Renal cortical epithelial cell (primary cell): Measurements from ENCODE around the gene NRG3. TPM values are rescaled to one million over a fixed set of nuclear protein-coding genes. Genes with fewer than 3 reads are reported as not detected.
"Not testable (repeated sequence)": the region's sequence is repeated elsewhere in the genome, so short reads cannot be mapped to it uniquely, and the experiment has no call there.

Experiments
- DNase-seq: peaks from one replicate; pipeline ENCODE4 v3.0.0-alpha.2; 2011; ENCODE audit warnings: low read depth
- total RNA-seq: library from RNA; depleted of rRNA; stranded (reverse); fragments of >200 nt; gene quantifications from 2 replicates; pipeline ENCODE4 v1.2.3, GENCODE V29; 2014

The NRG3 gene
- total RNA-seq, 1 donor from 2014 or later: 0.05 TPM

GRCh38 chr10:82678451-82678850 lies 803.5 kb downstream of the NRG3 start:
- DNase-seq: not testable (repeated sequence)

DNA sequence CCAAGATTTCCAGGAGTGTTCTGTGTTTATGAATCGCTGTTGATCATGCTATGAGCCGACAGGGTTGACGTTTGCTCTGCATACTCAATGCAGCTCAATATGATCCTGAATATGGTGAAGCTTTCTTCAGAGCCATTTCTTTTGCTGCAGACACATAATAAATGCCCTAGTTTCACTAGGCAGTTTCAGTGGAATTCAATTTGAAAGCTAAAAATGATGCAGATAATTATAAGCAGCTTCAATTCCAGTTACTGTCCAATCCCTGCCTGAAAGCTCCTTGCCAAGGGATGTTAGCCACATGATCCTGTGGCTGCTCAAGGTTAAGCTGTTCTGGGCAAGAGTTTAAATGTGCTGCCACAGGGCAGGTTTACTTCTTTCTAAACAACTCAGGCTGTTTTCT lies 805.6 kb downstream of the NRG3 start:
- no peak for DNase-seq

DNA sequence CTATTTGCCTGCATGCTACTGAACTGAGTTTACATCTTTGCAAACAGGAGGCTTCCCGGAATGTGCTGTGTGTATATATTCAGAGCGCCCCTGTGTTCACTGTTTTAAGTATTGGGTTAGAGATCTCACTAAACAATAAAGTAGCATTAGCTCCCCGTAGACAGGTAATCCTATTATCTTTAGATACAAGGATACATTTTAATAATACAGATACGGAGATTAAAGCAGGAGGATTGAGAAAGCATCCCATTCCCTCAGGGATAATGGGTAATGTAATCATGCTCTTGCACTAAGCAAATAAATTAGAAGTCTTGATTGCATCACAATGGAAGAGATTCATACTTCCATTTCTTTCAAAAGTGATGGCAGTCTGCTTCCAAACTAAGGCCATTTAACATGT lies 809.0 kb downstream of the NRG3 start:
- no peak for DNase-seq

- DNase-seq: no peak
Observed at GRCh38 chr10:82685087-82685486, 810.1 kb downstream of the NRG3 start.

DNA sequence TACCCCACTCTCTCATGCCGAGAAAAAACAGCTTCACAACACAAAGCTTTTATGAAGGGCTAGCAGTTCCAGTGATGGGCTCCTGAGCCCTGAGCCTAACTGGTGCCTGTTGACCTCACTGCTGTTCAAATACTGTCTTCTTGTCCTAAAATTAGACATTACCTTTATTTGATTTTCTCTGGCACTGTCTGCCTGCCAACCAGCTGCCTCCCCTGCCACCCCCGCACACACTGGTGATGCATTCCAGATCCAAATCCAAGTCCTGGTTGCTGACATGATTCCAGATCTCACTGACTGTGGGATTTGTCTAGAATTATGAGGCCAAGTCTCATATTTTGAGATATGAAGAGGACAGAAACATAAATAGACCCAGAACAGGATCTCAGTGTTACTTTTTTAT lies 816.2 kb downstream of the NRG3 start:
- DNase-seq: no peak

- no peak for DNase-seq
Observed at GRCh38 chr10:82692458-82692857, 817.5 kb downstream of the NRG3 start.

DNA sequence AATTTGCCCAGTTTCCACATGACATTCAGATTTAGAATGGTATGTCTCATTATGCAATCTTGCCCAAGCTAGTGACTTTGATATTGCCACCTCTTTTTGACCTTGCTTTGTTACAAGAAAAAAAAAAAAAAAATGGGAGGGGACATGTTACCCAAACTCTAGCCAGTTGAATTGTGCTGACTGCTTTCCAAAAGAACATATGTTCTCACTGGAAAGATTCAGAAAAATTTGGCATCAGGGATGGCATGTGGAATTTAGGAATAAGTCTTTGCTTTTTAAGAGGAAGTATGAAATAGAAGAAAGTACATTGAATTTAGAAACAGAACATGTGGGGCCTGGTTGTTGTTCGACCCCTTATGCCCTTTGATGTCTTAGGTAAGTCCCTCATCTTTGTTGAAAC lies 846.8 kb downstream of the NRG3 start:
- no peak for DNase-seq

GRCh38 chr10:82722273-82722672 lies 847.3 kb downstream of the NRG3 start:
- DNase-seq: no peak

DNA sequence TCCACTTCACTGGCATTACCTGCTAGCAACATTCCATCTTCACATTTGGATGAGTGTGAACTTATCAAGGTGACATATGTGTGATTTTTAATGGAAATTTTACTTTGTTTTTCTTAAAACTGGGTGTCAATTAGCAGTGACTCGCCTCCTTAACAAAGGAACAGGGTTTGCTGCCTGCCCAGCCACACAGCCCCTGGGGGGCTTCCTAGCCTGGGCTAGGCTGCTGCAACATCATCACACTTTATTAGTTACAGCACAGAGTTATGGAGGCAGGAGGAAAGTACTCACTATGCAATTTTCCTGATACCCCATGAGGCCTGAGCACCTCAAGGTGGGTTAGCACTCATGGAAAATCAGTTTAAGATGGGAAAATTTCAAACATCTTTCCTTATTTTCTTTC lies 861.3 kb downstream of the NRG3 start:
- DNase-seq: no peak

DNA sequence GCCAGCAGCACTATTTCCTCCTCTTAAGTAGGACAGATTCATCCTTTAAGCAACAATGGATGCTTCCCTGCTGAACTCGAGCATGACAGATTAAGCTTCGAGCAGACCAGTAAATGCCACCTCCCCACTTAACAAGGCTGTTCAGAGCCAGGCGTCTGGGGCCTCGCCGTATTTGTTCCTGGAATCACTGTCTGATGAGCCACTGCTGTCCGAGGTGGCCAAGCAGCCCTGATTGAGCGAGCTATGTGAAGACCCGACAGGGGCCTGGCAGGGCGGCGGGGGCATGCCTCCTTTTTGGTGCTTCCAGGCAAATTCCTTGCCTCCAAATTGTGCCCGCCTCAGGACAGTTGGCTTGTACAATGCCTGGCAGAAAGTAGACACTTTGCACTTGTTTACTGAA lies 862.6 kb downstream of the NRG3 start:
- DNase-seq: no peak

DNA sequence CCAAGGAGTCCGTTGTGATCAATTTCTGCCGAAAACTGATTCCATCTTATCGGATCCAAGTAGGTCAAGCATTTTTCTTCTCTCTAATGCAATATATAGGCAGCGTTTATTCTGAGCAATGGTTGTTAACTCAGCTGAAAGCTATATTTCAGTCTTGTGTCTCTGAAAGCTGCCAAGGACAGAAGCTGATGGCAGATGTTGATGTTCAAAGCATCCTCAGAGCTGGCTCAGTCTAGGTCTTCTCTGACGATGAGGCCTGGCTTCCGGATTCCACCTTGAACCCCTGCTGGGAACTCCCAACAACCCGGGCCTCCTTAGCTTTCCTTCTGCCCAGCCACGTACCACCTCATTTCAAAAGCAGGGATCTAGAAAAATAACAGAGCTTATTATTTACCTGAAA lies 863.6 kb downstream of the NRG3 start:
- DNase-seq: no peak

DNA sequence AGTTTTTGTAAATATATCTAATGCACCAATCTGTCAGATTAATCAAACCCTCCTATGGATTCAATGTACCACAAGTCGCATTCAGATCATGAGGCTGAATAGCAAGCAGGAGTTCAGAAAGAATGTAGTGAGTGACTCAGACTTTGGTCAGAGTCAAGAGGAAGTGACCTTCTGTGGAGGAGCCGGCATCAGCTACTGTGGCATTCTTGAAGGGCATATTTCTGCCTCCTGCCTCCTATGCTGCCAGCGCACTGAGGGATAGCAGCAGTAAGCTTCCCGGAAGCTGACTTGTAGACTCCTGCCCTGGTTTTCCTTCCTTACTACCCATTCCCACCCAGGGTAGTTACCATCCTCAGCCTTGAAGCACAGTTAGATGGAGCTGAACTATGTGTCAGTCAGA lies 867.5 kb downstream of the NRG3 start:
- peak; percentile 84 for DNase-seq

DNA sequence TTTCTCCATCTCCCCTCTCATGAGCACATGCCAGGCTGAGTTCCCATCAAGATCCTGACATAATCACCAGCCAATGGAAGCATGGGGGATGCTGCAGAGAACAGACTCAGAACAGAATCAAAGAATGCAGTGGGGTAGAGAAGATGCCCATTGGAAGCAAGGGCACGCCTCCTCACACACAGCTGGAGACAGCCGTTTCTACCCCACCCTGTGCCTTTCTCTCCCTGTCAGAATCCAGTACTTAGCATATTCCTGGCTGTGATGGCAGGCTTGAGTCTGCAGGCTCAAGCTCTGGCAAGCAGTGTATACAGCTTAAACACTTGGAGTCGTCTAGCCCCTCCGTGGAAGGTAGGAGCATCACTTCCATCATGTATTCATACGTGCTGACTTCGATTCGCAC lies 867.9 kb downstream of the NRG3 start:
- no peak for DNase-seq

GRCh38 chr10:82750538-82750937 lies 875.5 kb downstream of the NRG3 start:
- DNase-seq: no peak

DNA sequence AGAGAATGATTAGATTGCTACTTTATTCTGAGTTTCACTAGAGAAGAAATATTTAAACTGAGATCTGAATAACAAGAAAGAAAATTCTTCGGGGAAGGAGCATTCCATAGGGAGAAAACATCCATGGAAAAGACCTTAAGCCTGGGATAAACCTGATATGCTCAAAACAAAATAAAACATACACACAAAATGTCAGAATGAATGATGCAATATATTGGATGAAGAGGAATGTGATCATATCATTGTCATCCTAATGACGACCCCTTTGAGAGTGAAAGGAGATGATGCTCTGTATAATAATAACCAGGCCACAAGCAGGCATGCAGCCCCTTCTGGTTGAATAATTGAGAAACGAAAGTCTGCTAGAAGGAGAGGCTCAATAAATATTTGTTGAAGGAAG lies 882.4 kb downstream of the NRG3 start:
- no peak for DNase-seq

DNA sequence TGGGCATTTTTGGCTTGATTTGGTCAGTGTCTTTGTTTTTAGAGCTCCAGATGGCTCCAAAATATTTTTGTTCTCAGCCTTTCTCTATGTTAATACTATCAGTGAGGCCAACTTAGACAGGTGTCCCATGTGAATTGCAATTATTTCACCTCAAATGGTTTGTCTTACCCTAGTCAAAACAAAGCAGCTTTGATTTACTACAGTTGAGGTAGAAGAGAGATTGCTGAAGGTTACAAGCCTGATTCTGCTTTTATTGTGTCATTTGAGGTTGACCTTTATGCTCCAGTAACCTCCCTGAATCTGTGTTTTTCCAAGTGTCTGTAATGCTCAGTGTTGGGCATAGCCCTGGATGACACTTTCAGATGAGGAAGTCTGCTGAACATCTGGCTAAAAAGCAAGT lies 882.9 kb downstream of the NRG3 start:
- DNase-seq: peak; percentile 39

DNA sequence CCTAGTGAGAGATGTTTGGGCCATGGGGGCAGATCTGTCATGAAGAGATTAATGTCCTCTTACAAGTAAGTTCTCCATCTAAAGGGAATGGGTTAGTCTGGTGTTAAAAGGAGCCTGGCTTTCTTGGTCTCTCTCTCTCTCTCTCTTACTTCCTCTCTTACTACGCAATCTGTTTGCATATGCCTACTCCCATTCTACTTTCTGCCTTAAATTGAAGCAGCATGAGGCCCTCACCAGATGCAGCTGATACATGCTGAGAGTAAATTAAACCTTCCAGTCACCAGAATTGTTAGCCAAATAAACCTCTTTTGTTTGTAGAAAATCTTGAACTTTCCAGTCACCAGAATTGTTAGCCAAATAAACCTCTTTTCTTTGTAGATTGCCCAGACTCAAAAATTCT lies 884.1 kb downstream of the NRG3 start:
- no peak for DNase-seq

DNA sequence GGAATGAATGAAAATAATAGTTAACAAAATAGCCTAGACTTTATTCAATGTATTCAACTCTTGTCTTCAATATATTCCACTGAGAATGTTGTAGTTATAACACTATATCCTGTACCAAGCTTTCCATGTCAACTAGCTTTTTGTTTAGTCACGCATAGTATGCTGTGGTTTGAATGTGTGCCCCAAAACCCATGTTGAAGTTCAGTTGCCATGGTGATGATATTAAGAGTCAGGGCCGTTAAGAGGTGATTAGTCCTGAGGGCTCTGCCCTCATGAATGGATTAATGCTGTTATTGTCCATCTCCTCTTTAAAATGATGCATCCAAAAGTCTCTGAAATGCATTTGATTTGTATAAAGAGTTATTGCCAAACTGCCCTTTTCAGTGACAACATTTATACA lies 887.6 kb downstream of the NRG3 start:
- no peak for DNase-seq

GRCh38 chr10:82768040-82768439 lies 893.0 kb downstream of the NRG3 start:
- DNase-seq: no peak

GRCh38 chr10:82778908-82779307 lies 903.9 kb downstream of the NRG3 start:
- DNase-seq: no peak

DNA sequence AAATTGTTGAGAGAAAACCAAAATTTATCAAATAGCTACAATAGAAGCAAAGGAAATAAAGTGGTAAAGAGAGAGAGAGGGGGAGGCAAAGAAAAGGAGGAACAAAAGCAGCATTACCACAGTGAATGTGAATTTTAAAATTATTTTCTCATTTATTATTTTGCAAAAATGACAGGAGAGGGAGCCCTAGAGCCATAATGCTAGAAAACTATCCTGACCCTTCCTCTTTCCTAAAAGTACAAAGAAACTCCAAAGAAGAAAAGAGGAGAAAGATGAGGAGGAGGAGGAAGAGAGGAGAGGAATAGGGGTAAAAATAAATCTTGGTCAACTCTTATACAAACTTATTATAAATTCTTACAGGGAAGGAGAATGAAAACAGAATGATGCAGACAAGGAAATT lies 921.5 kb downstream of the NRG3 start:
- no peak for DNase-seq

GRCh38 chr10:82801289-82801688 lies 926.3 kb downstream of the NRG3 start:
- DNase-seq: no peak

DNA sequence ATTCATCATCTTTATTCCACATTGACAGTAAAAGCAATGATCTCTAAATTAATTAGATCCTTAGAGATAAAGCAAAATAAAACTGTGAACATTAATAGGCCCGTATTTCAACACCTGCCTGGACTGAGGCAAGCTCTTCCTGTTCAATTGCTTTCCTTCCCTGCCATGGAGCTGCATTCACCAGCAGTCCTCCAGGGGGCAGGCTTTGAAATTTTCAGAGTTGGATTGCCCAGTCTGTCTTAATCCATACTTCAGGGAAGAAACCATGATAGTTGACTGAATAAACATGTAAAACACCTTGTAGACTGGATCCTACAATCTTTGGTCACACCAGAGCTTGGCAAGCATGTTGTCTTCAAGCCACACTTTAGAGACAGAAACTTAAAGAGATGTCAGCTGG lies 936.6 kb downstream of the NRG3 start:
- no peak for DNase-seq

DNA sequence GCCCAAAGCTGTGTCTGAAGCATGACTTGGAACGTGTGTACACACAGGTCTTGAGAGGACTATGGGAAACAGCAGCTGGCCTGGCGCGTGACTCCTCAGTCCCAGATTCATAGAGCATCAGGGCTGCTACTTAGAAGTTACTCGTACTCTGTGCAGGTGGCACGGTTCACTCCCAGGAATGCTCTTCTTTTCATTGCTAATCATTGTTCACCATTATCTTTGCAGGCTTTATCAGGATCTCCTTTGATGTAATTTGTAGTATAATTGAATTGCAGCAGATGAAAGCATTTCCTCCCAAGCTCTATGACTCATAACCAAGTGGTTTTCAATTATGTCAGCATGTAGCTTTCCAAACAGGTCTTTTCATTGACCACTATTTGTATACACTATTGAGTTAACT lies 938.9 kb downstream of the NRG3 start:
- peak; percentile 37 for DNase-seq

GRCh38 chr10:82814635-82815034 lies 939.6 kb downstream of the NRG3 start:
- DNase-seq: no peak
